GM12878 (cell line): Measurements from ENCODE around the gene GRIK1. TPM values are rescaled to one million over a fixed set of nuclear protein-coding genes. Genes with fewer than 3 reads are reported as not detected.

Experiments
- ATAC-seq: fragments of 200-7000 bp; cut with Tn5 transposase; 3 replicates; pipeline ENCODE4 v1.9.1; 2020; ENCODE audit warnings: mild to moderate bottlenecking, moderate library complexity
- BruUV-seq: library from RNA; stranded (reverse); fragments of 400-500 nt; replicated peaks from 2 replicates; lab custom pipeline; 2021; lab: Mats Ljungman, UMichigan
- CTCF ChIA-PET: fragments of 300-600 bp; sonication (Branson Sonifier 250); formaldehyde crosslinking; extraction: SDS; loops from one replicate; lab custom pipeline; 2021; ENCODE audit warnings: inconsistent platforms; lab: Yijun Ruan, JAX
- POLR2A ChIA-PET: fragments of 350-600 bp; formaldehyde crosslinking; extraction: SDS; loops from one replicate; lab custom pipeline; 2021; ENCODE audit warnings: inconsistent platforms; lab: Charles Lee
- RAD21 ChIA-PET: fragments of 300-600 bp; sonication (Branson Sonifier 250); formaldehyde crosslinking; loops from one replicate; lab custom pipeline; 2023; ENCODE audit warnings: antibody characterized with exemption; ENCODE audit not compliant: unreplicated experiment; lab: Charles Lee
- SMC1A ChIA-PET: fragments of 300-600 bp; sonication (Branson Sonifier 250); formaldehyde crosslinking; loops from one replicate; lab custom pipeline; 2023; ENCODE audit not compliant: unreplicated experiment, uncharacterized antibody; lab: Charles Lee
- DNase-seq: peaks from one replicate; pipeline ENCODE4 v3.0.0-alpha.2; 2011; ENCODE audit warnings: low read depth, low spot score
- FAIRE-seq: peaks from 3 replicates; lab custom pipeline; 2011; peaks lifted over from hg19 to GRCh38; lab: Jason Lieb, UNC
- H2AFZ ChIP-seq: 2 replicates; pipeline ENCODE4 v1.6.0; 2011; ENCODE audit warnings: low read depth, low read length, control low read depth; ENCODE audit not compliant: control insufficient read depth
- H3K27ac ChIP-seq: 2 replicates; pipeline ENCODE4 v1.5.1; 2011; ENCODE audit warnings: control low read depth; ENCODE audit not compliant: control insufficient read depth, insufficient read depth
- H3K27me3 ChIP-seq, 2 experiments: replicated peaks in 1 of 2; 2 replicates each; pipeline versions ENCODE4 v1.6.0 to v1.6.1; 2011; ENCODE audit warnings: low read length in 1 of 2; ENCODE audit not compliant: control insufficient read depth in 2 of 2, insufficient read depth in 2 of 2
- H3K36me3 ChIP-seq, 2 experiments: 2 replicates each; pipeline ENCODE4 v1.5.1; 2011; ENCODE audit warnings: low read length in 1 of 2; ENCODE audit not compliant: control insufficient read depth in 2 of 2, insufficient read depth in 2 of 2
- H3K4me1 ChIP-seq: 2 replicates; pipeline ENCODE4 v1.6.1; 2011; ENCODE audit warnings: mild to moderate bottlenecking, low read length, moderate library complexity, mixed read lengths; ENCODE audit not compliant: control insufficient read depth, insufficient read depth
- H3K4me2 ChIP-seq: 2 replicates; pipeline ENCODE4 v1.6.0; 2011; ENCODE audit warnings: control low read depth; ENCODE audit not compliant: control insufficient read depth, insufficient read depth
- H3K4me3 ChIP-seq: fragments of 200-600 bp; sonication (generic); 2 replicates; pipeline ENCODE4 v1.5.1; 2016
- H3K79me2 ChIP-seq: 2 replicates; pipeline ENCODE4 v1.6.0; 2011; ENCODE audit warnings: low read length; ENCODE audit not compliant: control insufficient read depth, insufficient read depth
- H3K9ac ChIP-seq: 2 replicates; pipeline ENCODE4 v1.8.0; 2011; ENCODE audit warnings: low read length, control low read depth, mixed read lengths; ENCODE audit not compliant: control insufficient read depth, insufficient read depth
- H3K9me3 ChIP-seq: replicated peaks from 3 replicates; pipeline ENCODE4 v1.5.1; 2011; ENCODE audit warnings: mild to moderate bottlenecking, low read length; ENCODE audit not compliant: control insufficient read depth, insufficient read depth
- H4K20me1 ChIP-seq: 2 replicates; pipeline ENCODE4 v1.6.0; 2011; ENCODE audit not compliant: control insufficient read depth, insufficient read depth
- ATF3 ChIP-seq: IDR thresholded peaks from 2 replicates; pipeline ENCODE4 v1.6.1; 2011; ENCODE audit warnings: low read depth, mild to moderate bottlenecking, low read length, moderate library complexity, borderline replicate concordance; ENCODE audit errors: extremely low read depth
- CTCF ChIP-seq, 3 experiments: IDR thresholded peaks in 2 of 3; conservative IDR thresholded peaks in 1 of 3; 2 replicates each; pipeline ENCODE4 v1.5.1; 2011; ENCODE audit warnings: low read depth in 3 of 3, low read length in 3 of 3, mild to moderate bottlenecking in 3 of 3, control low read depth in 2 of 3, moderate library complexity in 2 of 3, inconsistent platforms in 1 of 3, mixed read lengths in 1 of 3; ENCODE audit not compliant: control insufficient read depth in 2 of 3, insufficient read depth in 1 of 3; ENCODE audit errors: extremely low read depth in 1 of 3
- ELK1 ChIP-seq: IDR thresholded peaks from 2 replicates; pipeline ENCODE4 v1.6.1; 2012; ENCODE audit warnings: low read depth, low read length, improper control_type of control experiment
- IKZF2 ChIP-seq, 2 experiments: fragments of 450-650 bp; IDR thresholded peaks; 2 replicates each; pipeline ENCODE4 v1.6.1; 2017; ENCODE audit warnings: mild to moderate bottlenecking in 2 of 2, moderate library complexity in 2 of 2
- IRF4 ChIP-seq: IDR thresholded peaks from 2 replicates; pipeline ENCODE4 v1.6.1; 2011; ENCODE audit warnings: low read depth, low read length
- KAT2A ChIP-seq: conservative IDR thresholded peaks from 2 replicates; pipeline ENCODE4 v1.6.1; 2011; ENCODE audit warnings: low read depth, low read length; ENCODE audit not compliant: control insufficient read depth
- RAD51 ChIP-seq: fragments of 450-650 bp; IDR thresholded peaks from 2 replicates; pipeline ENCODE4 v1.6.1; 2016; ENCODE audit warnings: moderate library complexity, mild to moderate bottlenecking, inconsistent platforms
- REST ChIP-seq: IDR thresholded peaks from 2 replicates; pipeline ENCODE4 v1.6.1; 2012; ENCODE audit warnings: mild to moderate bottlenecking, low read depth, low read length
- SMARCA5 ChIP-seq: fragments of 450-650 bp; IDR thresholded peaks from 2 replicates; pipeline ENCODE4 v1.6.1; 2017; ENCODE audit warnings: mild to moderate bottlenecking
- YY1 ChIP-seq: IDR thresholded peaks from 2 replicates; pipeline ENCODE4 v1.6.1; 2011; ENCODE audit warnings: low read depth, mild to moderate bottlenecking, low read length
- WGBS: methylation state at CpG from one replicate; pipeline ENCODE4 v1.1.6; 2016; ENCODE audit warnings: low lambda C conversion rate; ENCODE audit not compliant: insufficient replicate concordance, insufficient coverage; ENCODE audit errors: missing lambda C conversion rate; 5-methylcytosine and 5-hydroxymethylcytosine counted together
- in situ Hi-C: fragments of 300-500 bp; cut with MboI; formaldehyde crosslinking; loops from 9 replicates; pipeline ENCODE4 v1.14.3; 2018; ENCODE audit warnings: mixed read lengths
- intact Hi-C: fragments of 100-400 bp; cut with micrococcal nuclease; formaldehyde crosslinking; loops from one replicate; pipeline ENCODE4 v1.14.2; 2022; ENCODE audit not compliant: unreplicated experiment
- polyA plus RNA-seq, 11 experiments: library from polyadenylated mRNA; depleted of rRNA in 4 of 11; unstranded in 6 of 11; stranded (reverse) in 5 of 11; fragments of >200 nt; fragmentation: Nextera tagmentation in 4 of 11; fragmentation: Illumina TruSeq in 1 of 11; extraction: Ambion mirVana in 4 of 11; extraction: Trizol in 1 of 11; gene quantifications; 1 replicate in 1 of 11; 2 replicates in 10 of 11; pipeline versions ENCODE4 v1.2.1 to v1.2.3, GENCODE V29; 2011 to 2016; ENCODE audit warnings: inconsistent platforms in 2 of 11, missing spikeins in 2 of 11, low read depth in 1 of 11
- total RNA-seq, 4 experiments: library from RNA; depleted of rRNA in 3 of 4; stranded (reverse); fragments of >200 nt in 3 of 4; fragmentation: Illumina TruSeq in 1 of 4; extraction: Trizol in 1 of 4; gene quantifications; 2 replicates each; pipeline versions ENCODE4 v1.2.1 to v1.2.3, GENCODE V29; 2013 to 2021
- TF ChIP-seq, protein P1 (sequence below): fragments of 450-650 bp; formaldehyde crosslinking; IDR thresholded peaks from 2 replicates; pipeline ENCODE4 v1.5.0; 2022; ENCODE audit warnings: mild to moderate bottlenecking, missing genetic modification characterization

The GRIK1 gene
- total and polyA plus RNA-seq, 10 of the 15 experiments (the other 5 are each of a cell fraction or from before 2014, with no cell fraction given), result 0.05 to 0.13 (median 0.09) TPM; not detected in 7

- ChIA-PET SMC1A (interaction anchor here (0.6 kb wide), 1 partner anchor 45 kb away, joined by 3 read pairs; no protein-coding TSS in a partner anchor), POLR2A (no interaction called here), RAD21 (no interaction called here), CTCF (no interaction called here)
- Histone ChIP-seq H3K79me2 (no peaks in the 10 kb centered on the region), H4K20me1 (no peaks in the 10 kb centered on the region), H3K9ac (no peak overlapping the region), H3K4me2 (no peak overlapping the region), H3K4me3 (no peak overlapping the region), H3K36me3 (no peaks in the 10 kb centered on the region), H2AFZ (no peak overlapping the region), H3K4me1 (no peaks in the 10 kb centered on the region), H3K27me3 (no peaks in the 10 kb centered on the region), H3K9me3 (no peaks in the 10 kb centered on the region), H3K27ac (no peak overlapping the region)
- no peak for FAIRE-seq
- no peak for DNase-seq
- intact Hi-C loops, result no loop called here
- BruUV-seq, result no TSS peak
- 4% methylated on average over 3 of the region's 3 CpGs for WGBS
- no peak for ATAC-seq
- in situ Hi-C loops, result no loop called here
- TF ChIP-seq ATF3 (no peak), YY1 (no peak), KAT2A (no peak), IKZF2 (IDR thresholded peaks at IDR 0.05) (no peak), ELK1 (no peak), IRF4 (no peak), CTCF (IDR thresholded peaks at IDR 0.05 in 2 of 3, conservative IDR thresholded peaks at IDR 0.05 in 1 of 3; ENCODE audit: control insufficient read depth in 2 of 3, extremely low read depth in 1 of 3, insufficient read depth in 1 of 3, low read depth in 3 of 3, low read length in 3 of 3) (no peak), SMARCA5 (no peak), RAD51 (no peak), REST (no peak)
- TF ChIP-seq, protein P1, sequence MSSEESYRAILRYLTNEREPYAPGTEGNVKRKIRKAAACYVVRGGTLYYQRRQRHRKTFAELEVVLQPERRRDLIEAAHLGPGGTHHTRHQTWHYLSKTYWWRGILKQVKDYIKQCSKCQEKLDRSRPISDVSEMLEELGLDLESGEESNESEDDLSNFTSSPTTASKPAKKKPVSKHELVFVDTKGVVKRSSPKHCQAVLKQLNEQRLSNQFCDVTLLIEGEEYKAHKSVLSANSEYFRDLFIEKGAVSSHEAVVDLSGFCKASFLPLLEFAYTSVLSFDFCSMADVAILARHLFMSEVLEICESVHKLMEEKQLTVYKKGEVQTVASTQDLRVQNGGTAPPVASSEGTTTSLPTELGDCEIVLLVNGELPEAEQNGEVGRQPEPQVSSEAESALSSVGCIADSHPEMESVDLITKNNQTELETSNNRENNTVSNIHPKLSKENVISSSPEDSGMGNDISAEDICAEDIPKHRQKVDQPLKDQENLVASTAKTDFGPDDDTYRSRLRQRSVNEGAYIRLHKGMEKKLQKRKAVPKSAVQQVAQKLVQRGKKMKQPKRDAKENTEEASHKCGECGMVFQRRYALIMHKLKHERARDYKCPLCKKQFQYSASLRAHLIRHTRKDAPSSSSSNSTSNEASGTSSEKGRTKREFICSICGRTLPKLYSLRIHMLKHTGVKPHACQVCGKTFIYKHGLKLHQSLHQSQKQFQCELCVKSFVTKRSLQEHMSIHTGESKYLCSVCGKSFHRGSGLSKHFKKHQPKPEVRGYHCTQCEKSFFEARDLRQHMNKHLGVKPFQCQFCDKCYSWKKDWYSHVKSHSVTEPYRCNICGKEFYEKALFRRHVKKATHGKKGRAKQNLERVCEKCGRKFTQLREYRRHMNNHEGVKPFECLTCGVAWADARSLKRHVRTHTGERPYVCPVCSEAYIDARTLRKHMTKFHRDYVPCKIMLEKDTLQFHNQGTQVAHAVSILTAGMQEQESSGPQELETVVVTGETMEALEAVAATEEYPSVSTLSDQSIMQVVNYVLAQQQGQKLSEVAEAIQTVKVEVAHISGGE (CRISPR knock-in tag), result no peak
Observed at GRCh38 chr21:29613877-29614276, 325.9 kb downstream of the GRIK1 start.
